SKM-1 (cell line): Measurements from ENCODE around the gene PNPLA4.

ENCODE experiments used
- DNase-seq: peaks from one replicate; lab custom pipeline; 2025; ENCODE audit not compliant: unreplicated experiment; lab: John Stamatoyannopoulos, UW

The PNPLA4 gene

DNA sequence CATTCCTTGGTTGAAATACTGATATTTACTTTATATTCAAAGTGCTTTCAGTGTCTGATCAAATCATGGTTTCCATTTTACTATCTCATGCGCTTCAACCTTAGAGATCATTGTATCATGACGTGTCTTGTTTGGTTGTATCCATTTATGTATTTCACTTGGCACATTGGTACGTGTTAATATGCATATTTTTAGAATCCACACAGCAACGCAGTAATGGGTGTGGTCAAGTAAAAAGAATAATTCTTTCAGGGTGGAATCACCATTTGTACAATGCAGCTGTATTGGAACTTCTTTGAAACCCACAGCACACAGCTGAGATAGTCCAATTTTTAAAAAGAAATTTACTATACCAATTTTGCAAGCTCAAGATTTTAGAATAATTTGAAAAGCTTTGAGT lies 55.2 kb downstream of the PNPLA4 start:
- DNase-seq = no peak

DNA sequence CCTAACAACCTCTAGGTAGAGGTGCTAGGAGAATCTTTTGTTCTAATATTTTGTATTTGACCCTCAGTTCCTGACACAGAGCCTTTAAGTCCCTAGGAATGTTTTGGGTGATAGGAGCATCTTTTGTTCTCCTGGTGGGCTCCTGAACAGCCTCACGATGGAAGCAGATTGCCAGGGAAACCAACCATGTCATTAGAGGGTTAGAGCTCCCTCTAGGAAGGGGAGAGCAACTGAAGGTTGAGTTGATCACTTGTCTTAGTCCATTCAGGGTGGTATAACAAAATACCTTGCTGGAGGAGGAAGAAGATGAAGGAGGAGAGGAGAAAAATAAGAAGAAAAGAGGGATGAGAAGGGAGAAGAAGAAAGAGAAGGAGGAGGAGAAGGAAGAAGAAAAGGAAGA lies 75.0 kb downstream of the PNPLA4 start:
- no peak for DNase-seq
